Mesendoderm (in vitro differentiated cells): Measurements from ENCODE around the gene DEAF1.

ENCODE experiments used
- DNase-seq: peaks from one replicate; pipeline ENCODE4 v3.0.0; 2013
- H2AK5ac ChIP-seq: 2 replicates; pipeline ENCODE4 v1.6.1; 2013; ENCODE audit warnings: low read length, inconsistent platforms
- H2BK120ac ChIP-seq: 2 replicates; pipeline ENCODE4 v1.6.1; 2013; ENCODE audit warnings: low read depth, mild to moderate bottlenecking, low read length, moderate library complexity, mixed read lengths
- H2BK15ac ChIP-seq: replicated peaks from 2 replicates; pipeline ENCODE4 v1.6.1; 2013; ENCODE audit warnings: low read depth, mild to moderate bottlenecking, moderate library complexity
- H2BK5ac ChIP-seq: 2 replicates; pipeline ENCODE4 v1.6.1; 2013; ENCODE audit warnings: low read length, inconsistent platforms
- H3K18ac ChIP-seq: 2 replicates; pipeline ENCODE4 v1.6.1; 2013; ENCODE audit warnings: mild to moderate bottlenecking, low read length, mixed read lengths
- H3K23ac ChIP-seq: one replicate; pipeline ENCODE4 v1.6.1; 2013; ENCODE audit warnings: low read length
- H3K27ac ChIP-seq: 2 replicates; pipeline ENCODE4 v1.5.1; 2013; ENCODE audit warnings: low read depth, mild to moderate bottlenecking, inconsistent platforms, low read length, moderate library complexity
- H3K27me3 ChIP-seq: 2 replicates; pipeline ENCODE4 v1.6.1; 2013; ENCODE audit warnings: low read length, control low read depth, mild to moderate bottlenecking, inconsistent platforms; ENCODE audit not compliant: insufficient read depth, poor library complexity
- H3K36me3 ChIP-seq: 2 replicates; pipeline ENCODE4 v1.6.1; 2013; ENCODE audit warnings: low read length, inconsistent platforms; ENCODE audit not compliant: control insufficient read depth, insufficient read depth
- H3K4ac ChIP-seq: one replicate; pipeline ENCODE4 v1.6.1; 2013; ENCODE audit warnings: low read depth, mild to moderate bottlenecking, low read length, moderate library complexity
- H3K4me1 ChIP-seq: 2 replicates; pipeline ENCODE4 v1.6.1; 2013; ENCODE audit warnings: low read depth, low read length, inconsistent platforms; ENCODE audit not compliant: control insufficient read depth
- H3K4me2 ChIP-seq: 2 replicates; pipeline ENCODE4 v1.6.1; 2013; ENCODE audit warnings: low read length
- H3K4me3 ChIP-seq: 2 replicates; pipeline ENCODE4 v1.5.1; 2013; ENCODE audit warnings: mild to moderate bottlenecking, low read length
- H3K56ac ChIP-seq: one replicate; pipeline ENCODE4 v1.6.1; 2013; ENCODE audit warnings: low read length
- H3K79me1 ChIP-seq: 2 replicates; pipeline ENCODE4 v1.6.1; 2013; ENCODE audit warnings: low read length, inconsistent platforms
- H3K79me2 ChIP-seq: 2 replicates; pipeline ENCODE4 v1.6.1; 2013; ENCODE audit warnings: mild to moderate bottlenecking, low read length; ENCODE audit not compliant: control insufficient read depth, insufficient read depth
- H3K9ac ChIP-seq: 2 replicates; pipeline ENCODE4 v1.6.1; 2013; ENCODE audit warnings: low read length, inconsistent platforms
- H4K5ac ChIP-seq: one replicate; pipeline ENCODE4 v1.6.1; 2013; ENCODE audit warnings: low read length
- H4K8ac ChIP-seq: one replicate; pipeline ENCODE4 v1.6.1; 2013; ENCODE audit warnings: low read depth, mild to moderate bottlenecking, control low read depth, low read length, moderate library complexity
- WGBS: extraction: QIAGEN DNeasy Blood & Tissue Kit; methylation state at CpG from one replicate; pipeline ENCODE4 v1.1.7; 2013; ENCODE audit warnings: low lambda C conversion rate, missing lambda C conversion rate; ENCODE audit not compliant: insufficient coverage; ENCODE audit errors: extremely low coverage; 5-methylcytosine and 5-hydroxymethylcytosine counted together

The DEAF1 gene

DNA sequence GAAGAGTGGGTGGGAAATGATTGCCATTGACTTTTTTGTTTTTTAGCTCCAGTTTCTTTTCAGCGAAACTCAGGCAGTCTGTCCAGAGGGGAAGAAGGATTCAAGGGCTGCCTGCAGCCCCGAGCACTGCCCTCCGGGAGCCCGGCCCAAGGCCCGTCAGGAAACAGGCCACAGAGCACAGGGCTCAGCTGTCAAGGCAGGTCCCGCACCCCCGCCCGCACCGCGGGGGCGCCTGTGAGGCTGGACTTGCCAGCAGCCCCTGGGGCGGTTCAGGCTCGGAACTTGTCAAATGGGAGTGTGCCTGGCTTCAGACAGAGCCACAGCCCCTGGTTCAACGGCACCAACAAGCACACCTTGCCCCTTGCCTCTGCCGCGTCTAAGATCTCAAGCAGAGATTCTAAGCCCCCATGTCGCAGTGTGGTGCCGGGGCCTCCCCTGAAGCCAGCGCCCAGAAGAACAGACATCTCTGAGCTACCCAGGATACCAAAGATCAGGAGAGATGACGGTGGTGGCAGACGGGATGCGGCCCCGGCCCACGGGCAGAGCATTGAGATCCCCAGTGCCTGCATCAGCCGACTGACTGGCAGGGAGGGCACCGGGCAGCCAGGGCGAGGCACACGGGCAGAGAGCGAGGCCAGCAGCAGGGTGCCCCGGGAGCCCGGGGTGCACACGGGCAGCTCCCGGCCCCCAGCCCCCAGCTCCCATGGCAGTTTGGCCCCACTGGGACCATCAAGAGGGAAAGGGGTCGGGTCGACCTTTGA lies 87.8 kb downstream of the DEAF1 start:
- H3K18ac ChIP-seq = no peak overlapping the region
- H2BK120ac ChIP-seq = no peak overlapping the region
- no CpG with 5 or more reads among the region's 35 CpGs for whole genome bisulfite sequencing
- H2BK5ac ChIP-seq = no peak overlapping the region
- no peaks in the 10 kb centered on the region for H3K79me2 ChIP-seq
- H3K56ac ChIP-seq = no peak overlapping the region
- no peaks in the 10 kb centered on the region for H3K4me1 ChIP-seq
- H4K8ac ChIP-seq = no peak overlapping the region
- H2BK15ac ChIP-seq = no peak overlapping the region
- H3K27ac ChIP-seq = no peak overlapping the region
- H3K79me1 ChIP-seq = no peaks in the 10 kb centered on the region
- H3K36me3 ChIP-seq = peaks cover 23% of the 10 kb centered on the region
- H3K4ac ChIP-seq = no peak overlapping the region
- H4K5ac ChIP-seq = no peak overlapping the region
- no peak overlapping the region for H3K4me2 ChIP-seq
- no peak for DNase-seq
- H3K23ac ChIP-seq = no peak overlapping the region
- H3K27me3 ChIP-seq = no peaks in the 10 kb centered on the region
- no peak overlapping the region for H3K9ac ChIP-seq
- H3K4me3 ChIP-seq = no peak overlapping the region
- H2AK5ac ChIP-seq = no peak overlapping the region

DNA sequence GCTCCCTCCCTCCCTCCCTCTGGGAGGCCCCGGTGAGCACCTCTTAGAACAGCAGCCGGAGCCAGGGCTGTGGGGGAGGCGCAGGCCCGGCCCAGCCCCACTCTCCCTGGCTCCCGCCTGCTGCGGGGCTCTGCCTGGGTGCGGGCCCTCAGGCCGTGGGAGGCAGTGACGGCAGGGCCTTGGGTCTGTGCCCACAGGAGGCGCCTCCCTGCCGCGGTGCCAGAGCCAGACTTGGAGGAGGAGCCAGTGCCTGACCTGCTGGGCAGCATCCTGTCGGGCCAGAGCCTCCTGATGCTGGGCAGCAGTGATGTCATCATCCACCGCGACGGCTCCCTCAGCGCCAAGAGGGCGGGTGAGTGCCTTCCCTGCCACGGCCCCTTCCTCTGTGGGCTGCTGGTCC lies 88.8 kb downstream of the DEAF1 start:
- H3K27ac ChIP-seq = no peak overlapping the region
- no peak overlapping the region for H3K4me2 ChIP-seq
- no peak overlapping the region for H2BK5ac ChIP-seq
- H3K23ac ChIP-seq = no peak overlapping the region
- no peak overlapping the region for H3K4me3 ChIP-seq
- no peak overlapping the region for H2BK120ac ChIP-seq
- no peak overlapping the region for H3K56ac ChIP-seq
- no peak overlapping the region for H3K9ac ChIP-seq
- H3K4ac ChIP-seq = no peak overlapping the region
- H2AK5ac ChIP-seq = no peak overlapping the region
- WGBS = no CpG with 5 or more reads among the region's 19 CpGs
- H3K79me2 ChIP-seq = no peaks in the 10 kb centered on the region
- no peak overlapping the region for H3K18ac ChIP-seq
- peaks cover 26% of the 10 kb centered on the region for H3K36me3 ChIP-seq
- no peak for DNase-seq
- H3K27me3 ChIP-seq = no peaks in the 10 kb centered on the region
- no peak overlapping the region for H2BK15ac ChIP-seq
- H4K5ac ChIP-seq = no peak overlapping the region
- H3K4me1 ChIP-seq = no peaks in the 10 kb centered on the region
- no peaks in the 10 kb centered on the region for H3K79me1 ChIP-seq
- H4K8ac ChIP-seq = no peak overlapping the region

GRCh38 chr11:605286-606129 lies 89.5 kb downstream of the DEAF1 start:
- no peak overlapping the region for H4K8ac ChIP-seq
- H3K4me3 ChIP-seq = no peak overlapping the region
- WGBS = no CpG with 5 or more reads among the region's 33 CpGs

GRCh38 chr11:603154-603553 lies 91.9 kb downstream of the DEAF1 start:
- Histone ChIP-seq H4K5ac (no peak overlapping the region), H3K79me2 (no peaks in the 10 kb centered on the region), H3K23ac (no peak overlapping the region), H2BK15ac (no peak overlapping the region), H3K56ac (no peak overlapping the region), H3K79me1 (no peaks in the 10 kb centered on the region), H2BK120ac (no peak overlapping the region), H3K4me3 (no peak overlapping the region), H2BK5ac (no peak overlapping the region), H3K4me1 (no peaks in the 10 kb centered on the region), H3K18ac (no peak overlapping the region), H3K27me3 (no peaks in the 10 kb centered on the region), H3K27ac (no peak overlapping the region), H3K4me2 (no peak overlapping the region), H3K9ac (no peak overlapping the region), H2AK5ac (no peak overlapping the region), H4K8ac (no peak overlapping the region), H3K36me3 (peaks cover 26% of the 10 kb centered on the region), H3K4ac (no peak overlapping the region)
- WGBS = no CpG with 5 or more reads among the region's 13 CpGs
- no peak for DNase-seq

More at GRCh38 chr11:605286-606129, 89.5 kb downstream of the DEAF1 start:
- Histone ChIP-seq H3K23ac (no peak overlapping the region), H3K4me2 (no peak overlapping the region), H3K79me1 (no peaks in the 10 kb centered on the region), H2AK5ac (no peak overlapping the region), H3K36me3 (peaks cover 26% of the 10 kb centered on the region), H3K79me2 (no peaks in the 10 kb centered on the region), H3K27me3 (no peaks in the 10 kb centered on the region), H4K5ac (no peak overlapping the region), H2BK15ac (no peak overlapping the region), H2BK5ac (no peak overlapping the region), H3K56ac (no peak overlapping the region), H3K4ac (no peak overlapping the region), H3K4me1 (no peaks in the 10 kb centered on the region), H3K9ac (no peak overlapping the region), H2BK120ac (no peak overlapping the region), H3K18ac (no peak overlapping the region), H3K27ac (no peak overlapping the region)
- DNase-seq = no peak

DNA sequence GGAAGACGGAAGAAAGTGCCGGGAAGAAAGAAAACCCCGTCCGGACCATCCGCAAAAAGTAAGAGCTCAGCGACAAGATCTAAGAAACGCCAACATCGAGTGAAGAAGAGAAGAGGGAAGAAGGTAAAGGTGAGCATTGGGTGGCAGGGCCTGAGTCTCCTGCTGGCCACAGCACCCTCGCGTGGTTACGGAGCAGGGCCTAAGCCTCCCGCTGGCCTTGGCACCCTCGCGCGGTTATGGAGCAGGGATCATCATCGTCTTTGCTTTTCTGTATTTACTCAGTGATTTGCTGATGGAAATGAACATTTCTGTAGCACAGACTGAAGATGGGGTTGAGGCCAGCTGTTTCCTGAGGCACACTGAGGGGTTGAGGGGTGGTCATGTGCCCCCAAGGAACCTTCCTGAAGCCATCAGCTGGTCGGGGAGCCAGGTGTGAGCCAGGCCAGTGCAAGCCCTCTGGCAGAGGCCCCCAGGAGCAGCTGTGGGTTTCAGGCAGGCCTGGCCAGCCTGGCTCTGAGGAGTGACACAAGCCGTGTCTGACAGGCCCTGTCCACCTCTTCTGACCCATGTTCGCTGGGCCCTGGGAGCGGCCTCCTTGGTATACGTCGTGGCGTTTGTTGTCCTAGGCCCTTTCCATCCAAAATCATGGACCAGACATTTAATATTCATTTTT lies 93.3 kb downstream of the DEAF1 start:
- no peak overlapping the region for H2AK5ac ChIP-seq
- H3K4ac ChIP-seq = no peak overlapping the region
- no peak overlapping the region for H3K4me3 ChIP-seq
- H3K79me2 ChIP-seq = no peaks in the 10 kb centered on the region
- no peak overlapping the region for H4K8ac ChIP-seq
- peaks cover 1% of the 10 kb centered on the region for H3K79me1 ChIP-seq
- WGBS = no CpG with 5 or more reads among the region's 23 CpGs
- H3K56ac ChIP-seq = no peak overlapping the region
- H4K5ac ChIP-seq = no peak overlapping the region
- H3K36me3 ChIP-seq = peaks cover 25% of the 10 kb centered on the region
- H3K18ac ChIP-seq = no peak overlapping the region
- no peak overlapping the region for H3K27ac ChIP-seq
- no peak overlapping the region for H3K23ac ChIP-seq
- no peak overlapping the region for H3K4me2 ChIP-seq
- H3K27me3 ChIP-seq = no peaks in the 10 kb centered on the region
- H3K9ac ChIP-seq = no peak overlapping the region
- H2BK15ac ChIP-seq = no peak overlapping the region
- H2BK120ac ChIP-seq = no peak overlapping the region
- H2BK5ac ChIP-seq = no peak overlapping the region
- H3K4me1 ChIP-seq = no peaks in the 10 kb centered on the region
- no peak for DNase-seq
